Posterior cingulate gyrus (tissue), 11 donors: ENCODE data around the gene ITCH.

Source experiments
- DNase-seq, 10 donors: peaks; one replicate each; pipeline versions ENCODE4 v3.0.0 to v3.0.0-alpha.2; 2020 to 2021; ENCODE audit warnings: mixed read lengths in 3 of 10
- intact Hi-C: fragments of 100-400 bp; cut with DNase I; formaldehyde crosslinking; loops from one replicate; pipeline ENCODE4 v1.15.1; 2023

ITCH gene

GRCh38 chr20:34522969-34523871 lies 160.1 kb downstream of the ITCH start:
- peak in 7 of 10 donors; percentile 50 to 94 (median 57) for DNase-seq
- intact Hi-C loops: loop anchor here (5.0 kb wide), 1 partner anchor 211 kb away; no protein-coding TSS in a partner anchor

GRCh38 chr20:34524426-34524825 lies 161.4 kb downstream of the ITCH start:
- intact Hi-C loops: loop anchor here (5.0 kb wide), 1 partner anchor 212 kb away; no protein-coding TSS in a partner anchor
- no peak for DNase-seq

GRCh38 chr20:34525342-34525708 lies 162.3 kb downstream of the ITCH start:
- no peak for DNase-seq
- intact Hi-C loops: no loop called here

GRCh38 chr20:34525709-34526416 lies 162.8 kb downstream of the ITCH start:
- intact Hi-C loops: no loop called here
- DNase-seq: peak in 5 of 10 donors; percentile 22 to 85 (median 49)

- DNase-seq: no peak
- intact Hi-C loops: no loop called here
Observed at GRCh38 chr20:34526466-34526865, 163.4 kb downstream of the ITCH start.

GRCh38 chr20:34527016-34527415 lies 163.9 kb downstream of the ITCH start:
- no peak for DNase-seq
- intact Hi-C loops: no loop called here

GRCh38 chr20:34528921-34529297 lies 165.8 kb downstream of the ITCH start:
- peak in 6 of 10 donors; percentile 38 to 91 (median 60) for DNase-seq
- intact Hi-C loops: no loop called here

- intact Hi-C loops: no loop called here
- DNase-seq: peak in 1 of 10 donors; percentile 69
Observed at GRCh38 chr20:34529742-34530141, 166.7 kb downstream of the ITCH start.

- peak in 1 of 10 donors; percentile 52 for DNase-seq
Observed at GRCh38 chr20:34530342-34530741, 167.3 kb downstream of the ITCH start.

GRCh38 chr20:34531608-34532265 lies 168.7 kb downstream of the ITCH start:
- intact Hi-C loops: no loop called here
- no peak for DNase-seq

More at GRCh38 chr20:34530342-34530741, 167.3 kb downstream of the ITCH start:
- intact Hi-C loops: no loop called here

GRCh38 chr20:34532320-34532719 lies 169.2 kb downstream of the ITCH start:
- intact Hi-C loops: no loop called here
- no peak for DNase-seq

- no peak for DNase-seq
- intact Hi-C loops: no loop called here
Observed at GRCh38 chr20:34532756-34533155, 169.7 kb downstream of the ITCH start.

GRCh38 chr20:34534391-34535165 lies 171.5 kb downstream of the ITCH start:
- no peak for DNase-seq
- intact Hi-C loops: no loop called here

- intact Hi-C loops: no loop called here
- DNase-seq: peak in 5 of 10 donors; percentile 7 to 90 (median 61)
Observed at GRCh38 chr20:34535301-34535840, 172.3 kb downstream of the ITCH start.

GRCh38 chr20:34535857-34536256 lies 172.8 kb downstream of the ITCH start:
- intact Hi-C loops: no loop called here
- peak in 1 of 10 donors; percentile 11 for DNase-seq

GRCh38 chr20:34536798-34537394 lies 173.8 kb downstream of the ITCH start:
- intact Hi-C loops: no loop called here
- peak in 9 of 10 donors; percentile 54 to 96 (median 69) for DNase-seq

GRCh38 chr20:34537651-34538050 lies 174.6 kb downstream of the ITCH start:
- intact Hi-C loops: no loop called here
- peak in 3 of 10 donors; percentile 15 to 76 (median 54) for DNase-seq

GRCh38 chr20:34538671-34539123 lies 175.6 kb downstream of the ITCH start:
- intact Hi-C loops: no loop called here
- peak in 6 of 10 donors; percentile 53 to 91 (median 74) for DNase-seq

GRCh38 chr20:34539756-34540155 lies 176.7 kb downstream of the ITCH start:
- peak in 3 of 10 donors; percentile 8 to 27 (median 12) for DNase-seq
- intact Hi-C loops: no loop called here
